ENCODE measurements around the gene SAMD1. TPM values are rescaled to one million over a fixed set of nuclear protein-coding genes. Genes with fewer than 3 reads are reported as not detected.
"Not testable (repeated sequence)": the region's sequence is repeated elsewhere in the genome, so short reads cannot be mapped to it uniquely, and the experiment has no call there.

SAMD1 gene
- total and polyA plus RNA-seq, 7 donors: 27.3 to 99.9 (median 40.3) TPM

DNA sequence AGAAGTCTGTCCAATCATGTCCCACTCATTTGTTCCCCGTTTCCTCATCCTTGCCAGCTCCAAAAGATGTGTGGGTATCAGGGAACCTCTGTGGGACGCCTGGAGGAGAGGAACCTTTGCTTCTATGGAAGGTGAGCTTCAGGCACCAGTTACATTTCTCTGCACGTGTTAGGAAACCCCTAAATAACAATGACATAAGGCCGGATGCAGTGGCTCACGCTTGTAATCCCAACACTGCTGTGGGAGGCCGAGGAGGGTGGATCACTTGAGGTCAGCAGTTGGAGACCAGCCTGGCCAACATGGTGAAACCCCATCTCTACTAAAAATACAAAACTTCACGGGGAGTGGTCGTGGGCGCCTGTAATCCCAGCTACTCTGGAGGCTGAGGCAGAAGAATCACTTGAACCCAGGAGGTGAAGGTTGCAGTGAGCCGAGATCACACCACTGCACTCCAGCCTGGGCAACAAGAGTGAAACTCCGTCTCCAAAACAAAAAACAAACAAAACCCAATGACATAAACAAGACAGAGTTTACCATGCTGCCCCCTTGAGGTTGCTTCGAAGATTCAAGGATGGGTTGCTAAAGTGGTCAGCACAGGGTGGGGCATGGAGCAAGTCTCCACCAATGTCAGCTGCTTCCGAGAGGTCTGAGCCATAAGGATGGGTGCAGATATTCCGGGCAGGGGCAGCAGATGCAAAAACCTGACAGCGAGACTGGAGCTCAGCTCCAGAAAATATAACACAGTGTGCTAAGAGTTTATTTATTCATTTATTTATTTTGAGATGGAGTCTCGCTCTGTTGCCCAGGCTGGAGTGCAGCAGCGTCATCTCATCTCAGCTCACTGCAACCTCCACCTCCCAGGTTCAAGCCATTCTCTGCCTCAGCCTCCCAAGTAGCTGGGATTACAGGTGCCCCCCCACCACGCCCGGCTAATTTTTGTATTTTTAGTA lies 47.6 kb downstream of the SAMD1 start:
- 33 to 40% (median 34%) methylated on average over 19 of the region's 19 CpGs for WGBS, 3 donors
- Histone ChIP-seq H3K4me1 (peaks cover 10% of the 10 kb centered on the region), H3K27ac (peak overlapping the region; percentile 67), H3K4me3 (peak overlapping the region; percentile 36)
- intact Hi-C loops (cut with DNase I): loop anchor here in 1 of 2 donors (2.0 kb wide), 1 partner anchor 162 kb away; no protein-coding TSS in a partner anchor
- not testable (repeated sequence) for H3K27me3 ChIP-seq (ENCODE audit: insufficient read depth in 3 of 3, low read length in 2 of 3); H3K9me3 ChIP-seq; H3K36me3 ChIP-seq (ENCODE audit: insufficient read depth in 1 of 2, low read depth in 1 of 2)
- DNase-seq: peak in 1 of 2 donors; percentile 39
- peak; percentile 75 to 94 (median 90) for ATAC-seq
- TF ChIP-seq, protein P1, sequence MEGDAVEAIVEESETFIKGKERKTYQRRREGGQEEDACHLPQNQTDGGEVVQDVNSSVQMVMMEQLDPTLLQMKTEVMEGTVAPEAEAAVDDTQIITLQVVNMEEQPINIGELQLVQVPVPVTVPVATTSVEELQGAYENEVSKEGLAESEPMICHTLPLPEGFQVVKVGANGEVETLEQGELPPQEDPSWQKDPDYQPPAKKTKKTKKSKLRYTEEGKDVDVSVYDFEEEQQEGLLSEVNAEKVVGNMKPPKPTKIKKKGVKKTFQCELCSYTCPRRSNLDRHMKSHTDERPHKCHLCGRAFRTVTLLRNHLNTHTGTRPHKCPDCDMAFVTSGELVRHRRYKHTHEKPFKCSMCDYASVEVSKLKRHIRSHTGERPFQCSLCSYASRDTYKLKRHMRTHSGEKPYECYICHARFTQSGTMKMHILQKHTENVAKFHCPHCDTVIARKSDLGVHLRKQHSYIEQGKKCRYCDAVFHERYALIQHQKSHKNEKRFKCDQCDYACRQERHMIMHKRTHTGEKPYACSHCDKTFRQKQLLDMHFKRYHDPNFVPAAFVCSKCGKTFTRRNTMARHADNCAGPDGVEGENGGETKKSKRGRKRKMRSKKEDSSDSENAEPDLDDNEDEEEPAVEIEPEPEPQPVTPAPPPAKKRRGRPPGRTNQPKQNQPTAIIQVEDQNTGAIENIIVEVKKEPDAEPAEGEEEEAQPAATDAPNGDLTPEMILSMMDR (IDR thresholded peaks at IDR 0.05): peak; percentile 57

DNA sequence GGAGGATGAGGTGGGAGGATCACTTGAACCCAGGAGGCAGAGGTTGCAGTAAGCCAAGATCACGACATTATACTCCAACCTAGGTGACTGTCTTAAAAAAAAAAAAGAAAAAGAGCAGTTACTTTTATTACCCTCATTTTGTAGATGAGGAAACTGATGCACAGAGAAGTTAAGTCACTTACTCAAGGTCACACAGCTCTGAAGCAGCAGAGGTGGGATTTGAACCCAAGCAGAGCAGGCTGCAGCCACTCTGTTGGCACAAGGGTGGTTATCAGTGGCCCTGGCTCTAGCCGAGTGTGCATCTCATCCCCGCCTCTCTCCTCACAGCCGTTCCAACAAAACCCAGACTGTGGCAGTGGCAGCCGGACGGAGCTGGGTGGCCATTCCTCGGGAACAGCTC lies 51.4 kb downstream of the SAMD1 start:
- no peak for DNase-seq
- no peaks in the 10 kb centered on the region for H3K27me3 ChIP-seq (ENCODE audit: insufficient read depth in 3 of 3, low read length in 2 of 3)
- TF ChIP-seq, protein P1 (IDR thresholded peaks at IDR 0.05): no peak
- H3K4me3 ChIP-seq: no peak overlapping the region
- no peak overlapping the region for H3K27ac ChIP-seq
- 80 to 85% (median 83%) methylated on average over 7 of the region's 7 CpGs for WGBS, 3 donors
- intact Hi-C loops (cut with DNase I): no loop called here
- H3K9me3 ChIP-seq: no peaks in the 10 kb centered on the region
- no peak for ATAC-seq
- H3K4me1 ChIP-seq: peaks cover 10% of the 10 kb centered on the region
- no peaks in the 10 kb centered on the region for H3K36me3 ChIP-seq (ENCODE audit: insufficient read depth in 1 of 2, low read depth in 1 of 2)

Other genes starting within 250 kb of the SAMD1 start
- not detected for gene NANOS3, start 213.6 kb downstream of the SAMD1 start, total RNA-seq
- gene NANOS3, start 213.6 kb downstream of the SAMD1 start, polyA plus RNA-seq: not detected
- gene BRME1, start 184.6 kb downstream of the SAMD1 start, total RNA-seq: 1 to 10 TPM in 2 of 4 donors, under 1 TPM in 2; 0.27 to 1.5 (median 1.0) TPM
- 1 to 10 TPM in 2 of 3 donors, under 1 TPM in 1; 0.86 to 2.5 (median 1.7) TPM for gene BRME1, start 184.6 kb downstream of the SAMD1 start, polyA plus RNA-seq
- 10 to 100 TPM; 21.1 to 26.1 (median 24.6) TPM for gene CC2D1A, start 184.6 kb downstream of the SAMD1 start, total RNA-seq
- 10 to 100 TPM; 20.1 to 31.7 (median 23.1) TPM for gene CC2D1A, start 184.6 kb downstream of the SAMD1 start, polyA plus RNA-seq
- gene PODNL1, start 152.3 kb downstream of the SAMD1 start, total RNA-seq: 1 to 10 TPM in 1 of 4 donors, under 1 TPM in 3; 0.18 to 1.3 (median 0.39) TPM
- 1 to 10 TPM in 1 of 3 donors, under 1 TPM in 2; 0.07 to 1.3 (median 0.25) TPM for gene PODNL1, start 152.3 kb downstream of the SAMD1 start, polyA plus RNA-seq
- 10 to 100 TPM in 3 of 4 donors, 1 to 10 TPM in 1; 9.2 to 25.3 (median 16.0) TPM for gene DCAF15, start 138.2 kb downstream of the SAMD1 start, total RNA-seq
- gene DCAF15, start 138.2 kb downstream of the SAMD1 start, polyA plus RNA-seq: 10 to 100 TPM; 13.8 to 24.5 (median 16.6) TPM
- gene RFX1, start 84.4 kb downstream of the SAMD1 start, total RNA-seq: 10 to 100 TPM in 1 of 4 donors, 1 to 10 TPM in 3; 5.9 to 10.1 (median 7.8) TPM
- 1 to 10 TPM; 2.9 to 6.4 (median 5.1) TPM for gene RFX1, start 84.4 kb downstream of the SAMD1 start, polyA plus RNA-seq
- not detected for gene RLN3, start 62.6 kb downstream of the SAMD1 start, total RNA-seq
- not detected for gene RLN3, start 62.6 kb downstream of the SAMD1 start, polyA plus RNA-seq
- gene IL27RA, start 59.0 kb downstream of the SAMD1 start, total RNA-seq: 1 to 10 TPM; 2.3 to 3.7 (median 2.9) TPM
- 1 to 10 TPM; 1.5 to 3.2 (median 2.5) TPM for gene IL27RA, start 59.0 kb downstream of the SAMD1 start, polyA plus RNA-seq
- not detected for gene PALM3, start 28.7 kb downstream of the SAMD1 start, total RNA-seq
- gene PALM3, start 28.7 kb downstream of the SAMD1 start, polyA plus RNA-seq: under 1 TPM in 2 of 3 donors, not detected in 1; 0.04 to 0.05 TPM
- gene MISP3, start 18.0 kb downstream of the SAMD1 start, total RNA-seq: 1 to 10 TPM; 2.0 to 6.3 (median 2.9) TPM
- gene MISP3, start 18.0 kb downstream of the SAMD1 start, polyA plus RNA-seq: 10 to 100 TPM in 1 of 3 donors, 1 to 10 TPM in 2; 1.8 to 15.4 (median 2.1) TPM
- gene C19orf67, start 5.0 kb downstream of the SAMD1 start, total RNA-seq: not detected
- not detected for gene C19orf67, start 5.0 kb downstream of the SAMD1 start, polyA plus RNA-seq
- gene PRKACA, start 27.0 kb upstream of the SAMD1 start, total RNA-seq: 100 to 1,000 TPM; 209 to 509 (median 312) TPM
- gene PRKACA, start 27.0 kb upstream of the SAMD1 start, polyA plus RNA-seq: 100 to 1,000 TPM in 2 of 3 donors, 10 to 100 TPM in 1; 99.3 to 208 (median 135) TPM
- gene ASF1B, start 45.8 kb upstream of the SAMD1 start, total RNA-seq: 1 to 10 TPM in 1 of 4 donors, under 1 TPM in 2, not detected in 1; 0.63 to 6.0 (median 0.84) TPM
- gene ASF1B, start 45.8 kb upstream of the SAMD1 start, polyA plus RNA-seq: 1 to 10 TPM in 2 of 3 donors, under 1 TPM in 1; 0.20 to 1.2 (median 1.0) TPM
- 1 to 10 TPM; 1.7 to 2.6 (median 1.8) TPM for gene ADGRL1, start 115.4 kb upstream of the SAMD1 start, total RNA-seq
- gene ADGRL1, start 115.4 kb upstream of the SAMD1 start, polyA plus RNA-seq: 1 to 10 TPM in 1 of 3 donors, under 1 TPM in 2; 0.38 to 1.1 (median 0.87) TPM